GM11168 (cell line): ENCODE data around the gene SZT2.

Source experiments
- in situ Hi-C: fragments of 300-500 bp; cut with MboI; formaldehyde crosslinking; loops from one replicate; pipeline ENCODE4 v1.12.0; 2022; ENCODE audit warnings: low sequenced_read_pairs; ENCODE audit not compliant: unreplicated experiment

Gene SZT2

GRCh38 chr1:43389326-43390313, at the start of gene SZT2, which contains the start of gene MED8:
Gene SZT2 (plus strand): TSS chr1:43389899. CDS start chr1:43389969, 70 bp downstream.
Gene MED8 (minus strand): TSS chr1:43389800. CDS start chr1:43389764, 36 bp downstream.
- in situ Hi-C loops = no loop called here

- in situ Hi-C loops = no loop called here
Observed at GRCh38 chr1:43340559-43340958, 49.1 kb upstream of the SZT2 start.

- in situ Hi-C loops = no loop called here
Observed at GRCh38 chr1:43344267-43344850, 45.3 kb upstream of the SZT2 start.

GRCh38 chr1:43345120-43345519, 44.6 kb upstream of the SZT2 start:
- in situ Hi-C loops = no loop called here

- in situ Hi-C loops = no loop called here
Observed at GRCh38 chr1:43346636-43347035, 43.1 kb upstream of the SZT2 start.

GRCh38 chr1:43348343-43348808, 41.3 kb upstream of the SZT2 start:
- in situ Hi-C loops = no loop called here

GRCh38 chr1:43348809-43349593, 40.7 kb upstream of the SZT2 start:
- in situ Hi-C loops = no loop called here

- in situ Hi-C loops = no loop called here
Observed at GRCh38 chr1:43349594-43350306, 39.9 kb upstream of the SZT2 start.

- in situ Hi-C loops = no loop called here
Observed at GRCh38 chr1:43350976-43351375, 38.7 kb upstream of the SZT2 start.

GRCh38 chr1:43351421-43352350, 38.0 kb upstream of the SZT2 start:
- in situ Hi-C loops = no loop called here

- in situ Hi-C loops = no loop called here
Observed at GRCh38 chr1:43352351-43352705, 37.4 kb upstream of the SZT2 start.

- in situ Hi-C loops = no loop called here
Observed at GRCh38 chr1:43352881-43353280, 36.8 kb upstream of the SZT2 start.

GRCh38 chr1:43354471-43354870, 35.2 kb upstream of the SZT2 start:
- in situ Hi-C loops = no loop called here

GRCh38 chr1:43354936-43355335, 34.8 kb upstream of the SZT2 start:
- in situ Hi-C loops = no loop called here

- in situ Hi-C loops = no loop called here
Observed at GRCh38 chr1:43357251-43357650, 32.4 kb upstream of the SZT2 start.

GRCh38 chr1:43358121-43358745, 31.5 kb upstream of the SZT2 start:
- in situ Hi-C loops = no loop called here

- in situ Hi-C loops = no loop called here
Observed at GRCh38 chr1:43358746-43359693, 30.7 kb upstream of the SZT2 start, which contains the start of gene CDC20. Gene CDC20 (plus strand): TSS chr1:43358981. CDS start chr1:43359216, 235 bp downstream.
